Epithelial cell of esophagus (primary cell): ENCODE results near the gene THAP8.

ENCODE experiments used
- DNase-seq: peaks from one replicate; pipeline ENCODE4 v3.0.0; 2010; ENCODE audit warnings: low read depth
- H3K4me3 ChIP-seq: 2 replicates; pipeline ENCODE4 v1.5.1; 2011; ENCODE audit warnings: mild to moderate bottlenecking, low read length, control low read depth
- CTCF ChIP-seq: IDR thresholded peaks from 2 replicates; pipeline ENCODE4 v1.5.1; 2011; ENCODE audit warnings: low read depth, mild to moderate bottlenecking, low read length, control low read depth, inconsistent platforms; ENCODE audit not compliant: insufficient read depth; ENCODE audit errors: missing control alignments

Gene THAP8

GRCh38 chr19:36014012-36014924 lies 39.8 kb downstream of the THAP8 start, which contains the start of gene ALKBH6:
ALKBH6 (minus strand) TSS chr19:36014213; CDS start chr19:36013397, 816 bp downstream.
- TF ChIP-seq CTCF: no peak
- DNase-seq: peak; percentile 100
- H3K4me3 ChIP-seq: peak within 1 kb of the TSS; percentile 84

GRCh38 chr19:36013280-36014011 lies 40.6 kb downstream of the THAP8 start:
- no peak for DNase-seq
- TF ChIP-seq CTCF: no peak
- peak overlapping the region; percentile 84 for H3K4me3 ChIP-seq

- no peak overlapping the region for H3K4me3 ChIP-seq
- TF ChIP-seq CTCF: no peak
- no peak for DNase-seq
Observed at GRCh38 chr19:36010402-36010801, 43.7 kb downstream of the THAP8 start.

GRCh38 chr19:36009633-36010379 lies 44.3 kb downstream of the THAP8 start:
- no peak for TF ChIP-seq CTCF
- H3K4me3 ChIP-seq: peak overlapping the region; percentile 56
- no peak for DNase-seq

GRCh38 chr19:36009220-36009619 lies 44.9 kb downstream of the THAP8 start:
- DNase-seq: peak; percentile 72
- H3K4me3 ChIP-seq: peak overlapping the region; percentile 56
- TF ChIP-seq CTCF: no peak

- peak; percentile 41 for DNase-seq
- no peak for TF ChIP-seq CTCF
Observed at GRCh38 chr19:36008336-36008978, 45.6 kb downstream of the THAP8 start, which contains the start of gene SYNE4. SYNE4 (minus strand) TSS chr19:36008813; CDS start chr19:36008681, 132 bp downstream.

More at GRCh38 chr19:36008336-36008978, 45.6 kb downstream of the THAP8 start, which contains the start of gene SYNE4:
- peak within 1 kb of the TSS; percentile 56 for H3K4me3 ChIP-seq
